ENCODE measurements around the gene TRNAU1AP.
"Not testable (repeated sequence)": the region's sequence is repeated elsewhere in the genome, so short reads cannot be mapped to it uniquely, and the experiment has no call there.

TRNAU1AP gene

DNA sequence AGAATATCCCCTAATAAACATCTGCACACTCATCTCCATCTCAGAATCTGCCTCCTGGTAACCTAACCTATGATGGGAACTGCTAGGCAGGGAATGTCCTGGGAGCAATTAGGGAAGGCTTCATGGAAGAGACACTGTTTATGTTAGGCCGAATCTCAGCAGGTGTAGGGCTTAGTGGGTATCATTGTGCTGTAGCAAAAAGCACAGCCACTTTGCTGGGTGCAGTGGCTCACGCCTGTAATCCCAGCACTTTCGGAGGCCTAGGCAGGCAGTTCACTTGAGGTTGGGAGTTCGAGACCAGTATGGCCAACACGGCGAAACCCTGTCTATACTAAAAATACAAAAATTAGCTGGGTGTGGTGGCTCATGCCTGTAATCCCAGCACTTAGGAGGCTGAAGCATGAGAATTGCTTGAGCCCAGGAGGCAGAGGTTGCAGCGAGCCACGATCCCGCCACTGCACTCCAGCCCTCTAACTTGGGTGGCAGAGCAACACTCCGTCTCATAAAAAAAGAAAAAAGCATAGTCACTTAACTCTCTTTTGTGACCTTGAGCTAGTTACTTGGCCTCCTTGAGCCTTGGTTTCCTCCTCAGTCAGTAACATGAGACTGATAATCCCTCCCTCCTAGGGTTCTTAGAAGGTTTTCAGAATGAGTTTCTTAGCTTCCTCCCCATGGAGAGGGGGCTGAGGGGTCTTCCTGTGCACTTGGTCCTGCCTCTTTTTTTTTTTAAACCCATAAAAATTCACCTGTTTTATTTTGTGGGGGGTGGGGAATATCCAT, 42.7 kb downstream of the TRNAU1AP start:
- Histone ChIP-seq H3K9me3 (ENCODE audit: low read length) (no peaks in the 10 kb centered on the region), H3K27ac (ENCODE audit: low read depth, low read length) (no peak overlapping the region), H3K36me3 (ENCODE audit: insufficient read depth, low read length) (no peaks in the 10 kb centered on the region), H3K4me1 (ENCODE audit: insufficient read depth, low read length) (peaks cover 11% of the 10 kb centered on the region), H3K27me3 (ENCODE audit: control insufficient read depth in 1 of 2, insufficient read depth in 2 of 2, low read length in 2 of 2) (no peaks in the 10 kb centered on the region), H3K4me3 (ENCODE audit: low read depth in 1 of 2, low read length in 2 of 2) (no peak overlapping the region), H3K9ac (ENCODE audit: low read length) (no peak overlapping the region)

DNA sequence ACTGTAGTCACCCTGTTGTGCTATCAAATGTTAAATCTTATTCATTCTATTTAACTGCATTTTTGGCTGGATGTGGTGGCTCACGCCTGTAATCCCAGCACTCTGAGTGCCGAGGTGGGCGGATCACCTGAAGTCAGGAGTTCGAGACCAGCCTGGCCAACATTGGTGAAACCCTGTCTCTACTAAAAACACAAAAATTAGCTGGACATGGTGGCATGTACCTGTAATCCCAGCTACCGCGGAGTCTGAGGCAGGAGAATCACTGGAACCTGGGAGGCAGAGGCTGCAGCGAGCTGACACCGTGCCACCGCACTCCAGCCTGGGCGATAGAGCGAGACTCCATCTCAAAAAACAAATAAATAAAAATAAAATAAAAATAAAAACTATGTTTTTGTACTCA, 43.4 kb downstream of the TRNAU1AP start:
- not testable (repeated sequence) for H3K4me3 ChIP-seq (ENCODE audit: low read depth in 1 of 2, low read length in 2 of 2); H3K9ac ChIP-seq (ENCODE audit: low read length); H3K9me3 ChIP-seq (ENCODE audit: low read length); H3K27me3 ChIP-seq (ENCODE audit: control insufficient read depth in 1 of 2, insufficient read depth in 2 of 2, low read length in 2 of 2); H3K27ac ChIP-seq (ENCODE audit: low read depth, low read length); H3K36me3 ChIP-seq (ENCODE audit: insufficient read depth, low read length)
- H3K4me1 ChIP-seq (ENCODE audit: insufficient read depth, low read length): peaks cover 11% of the 10 kb centered on the region

DNA sequence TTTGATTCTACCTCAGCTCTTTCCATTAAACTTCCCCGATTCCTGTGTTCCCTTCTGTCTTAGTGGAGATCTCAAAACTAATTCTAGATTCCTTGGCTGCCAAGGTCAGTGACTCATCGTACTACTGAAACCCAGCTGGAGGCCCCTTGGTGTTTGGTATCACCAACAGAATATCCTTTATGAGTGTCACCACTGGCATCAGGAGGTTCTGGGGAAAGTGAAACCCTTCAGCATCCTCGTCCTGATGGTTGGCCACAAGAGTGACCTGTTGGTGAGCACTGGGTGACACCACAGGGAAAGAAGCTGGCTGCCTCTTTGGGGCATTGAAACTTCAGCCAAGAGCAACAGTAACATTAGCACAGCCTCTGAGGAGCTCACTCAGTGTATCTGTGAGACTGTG, 48.8 kb downstream of the TRNAU1AP start:
- H3K36me3 ChIP-seq (ENCODE audit: insufficient read depth, low read length): peaks cover 40% of the 10 kb centered on the region

DNA sequence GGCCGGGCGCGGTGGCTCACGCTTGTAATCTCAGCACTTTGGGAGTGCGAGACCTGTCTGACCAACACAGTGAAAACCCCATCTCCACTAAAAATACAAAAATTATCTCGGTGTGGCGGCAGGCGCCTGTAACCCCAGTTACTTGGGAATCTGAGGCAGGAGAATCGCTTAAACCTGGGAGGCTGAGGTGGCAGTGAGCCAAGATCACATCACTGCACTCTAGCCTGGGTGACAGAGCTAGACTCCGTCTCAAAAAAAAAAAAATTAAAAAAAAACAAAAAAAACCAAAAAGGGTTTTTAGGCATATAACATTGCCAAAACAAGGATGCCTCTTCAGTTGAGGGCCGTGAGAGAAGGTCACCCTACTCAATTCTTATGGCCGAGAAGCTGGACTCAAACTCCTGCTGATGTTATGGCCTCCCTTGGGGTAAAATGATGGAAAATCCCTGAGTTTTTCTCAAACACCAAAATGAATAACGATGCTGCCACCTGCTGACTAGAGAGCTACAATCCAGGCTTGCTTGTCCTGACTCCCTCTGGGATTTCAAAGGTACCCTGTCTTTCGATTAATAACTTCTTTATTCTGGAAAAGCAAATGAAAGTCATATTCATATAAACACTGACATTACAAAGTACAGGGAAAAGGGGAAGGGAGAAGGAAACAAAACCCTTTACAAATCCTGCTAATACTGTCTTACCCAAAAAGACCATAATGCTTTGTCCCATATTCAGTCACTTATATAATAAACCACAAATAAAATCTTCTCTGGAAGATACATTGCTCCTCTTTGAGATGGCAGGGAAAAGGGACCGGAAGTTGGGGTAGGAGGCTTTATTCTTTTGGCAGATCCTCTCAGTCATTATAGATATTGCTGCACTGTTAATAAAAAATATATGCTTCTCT, 49.9 kb downstream of the TRNAU1AP start:
- Histone ChIP-seq H3K36me3 (ENCODE audit: insufficient read depth, low read length) (peaks cover 49% of the 10 kb centered on the region), H3K27ac (ENCODE audit: low read depth, low read length) (no peak overlapping the region)

More for the DNA sequence above, 48.8 kb downstream of the TRNAU1AP start:
- H3K9me3 ChIP-seq (ENCODE audit: low read length): no peaks in the 10 kb centered on the region
- H3K9ac ChIP-seq (ENCODE audit: low read length): no peak overlapping the region
- no peak overlapping the region for H3K4me3 ChIP-seq (ENCODE audit: low read depth in 1 of 2, low read length in 2 of 2)
- no peaks in the 10 kb centered on the region for H3K27me3 ChIP-seq (ENCODE audit: control insufficient read depth in 1 of 2, insufficient read depth in 2 of 2, low read length in 2 of 2)
- no peaks in the 10 kb centered on the region for H3K4me1 ChIP-seq (ENCODE audit: insufficient read depth, low read length)
- no peak overlapping the region for H3K27ac ChIP-seq (ENCODE audit: low read depth, low read length)

DNA sequence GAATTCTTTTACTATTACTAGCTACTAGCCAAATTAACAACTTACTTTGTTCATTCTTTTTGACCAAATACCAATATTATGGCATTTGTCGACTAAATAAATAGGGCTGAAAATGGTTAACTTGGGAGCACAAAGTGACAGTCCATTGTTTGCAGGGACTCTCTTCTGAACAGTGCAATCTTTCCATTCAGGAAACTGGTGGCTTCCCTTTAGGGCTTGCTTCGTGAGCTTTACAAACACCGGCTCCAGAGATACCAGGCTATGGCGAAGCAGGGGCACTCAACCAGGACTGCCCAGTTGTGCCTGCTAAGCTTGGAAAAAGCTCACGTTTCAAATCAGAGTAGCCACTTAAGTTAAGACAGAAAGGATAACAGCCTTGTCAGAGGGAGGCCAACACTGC, 51.5 kb downstream of the TRNAU1AP start:
- no peak overlapping the region for H3K27ac ChIP-seq (ENCODE audit: low read depth, low read length)

More for the DNA sequence above, 49.9 kb downstream of the TRNAU1AP start:
- Histone ChIP-seq H3K27me3 (ENCODE audit: control insufficient read depth in 1 of 2, insufficient read depth in 2 of 2, low read length in 2 of 2) (no peaks in the 10 kb centered on the region), H3K4me1 (ENCODE audit: insufficient read depth, low read length) (no peaks in the 10 kb centered on the region), H3K4me3 (ENCODE audit: low read depth in 1 of 2, low read length in 2 of 2) (no peak overlapping the region), H3K9me3 (ENCODE audit: low read length) (no peaks in the 10 kb centered on the region), H3K9ac (ENCODE audit: low read length) (no peak overlapping the region)

DNA sequence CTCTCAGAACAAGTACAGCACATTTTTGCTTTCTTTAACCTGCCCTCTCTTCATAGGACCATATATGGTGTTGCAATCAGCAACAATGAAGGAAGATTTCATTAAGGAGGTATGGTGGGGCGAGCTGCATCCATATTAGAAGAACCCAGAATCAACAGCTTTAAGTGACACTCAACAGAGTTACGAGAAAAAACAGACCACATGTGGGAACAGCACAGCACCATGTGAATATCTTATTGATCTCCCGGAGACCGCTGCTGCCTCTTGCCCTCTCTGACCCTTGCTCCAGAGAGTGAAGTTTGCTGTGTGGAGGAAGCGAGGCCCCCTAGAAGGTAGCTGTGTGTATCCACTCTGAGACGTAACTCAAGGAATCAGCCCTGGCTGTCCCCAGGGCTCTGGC, 52.1 kb downstream of the TRNAU1AP start:
- H3K4me1 ChIP-seq (ENCODE audit: insufficient read depth, low read length): no peaks in the 10 kb centered on the region
- peaks cover 49% of the 10 kb centered on the region for H3K36me3 ChIP-seq (ENCODE audit: insufficient read depth, low read length)
- H3K27me3 ChIP-seq (ENCODE audit: control insufficient read depth in 1 of 2, insufficient read depth in 2 of 2, low read length in 2 of 2): no peaks in the 10 kb centered on the region
- no peak overlapping the region for H3K9ac ChIP-seq (ENCODE audit: low read length)
- no peaks in the 10 kb centered on the region for H3K9me3 ChIP-seq (ENCODE audit: low read length)
- no peak overlapping the region for H3K27ac ChIP-seq (ENCODE audit: low read depth, low read length)
- no peak overlapping the region for H3K4me3 ChIP-seq (ENCODE audit: low read depth in 1 of 2, low read length in 2 of 2)

More for the DNA sequence above, 51.5 kb downstream of the TRNAU1AP start:
- Histone ChIP-seq H3K36me3 (ENCODE audit: insufficient read depth, low read length) (peaks cover 49% of the 10 kb centered on the region), H3K4me3 (ENCODE audit: low read depth in 1 of 2, low read length in 2 of 2) (no peak overlapping the region), H3K9me3 (ENCODE audit: low read length) (no peaks in the 10 kb centered on the region), H3K27me3 (ENCODE audit: control insufficient read depth in 1 of 2, insufficient read depth in 2 of 2, low read length in 2 of 2) (no peaks in the 10 kb centered on the region), H3K4me1 (ENCODE audit: insufficient read depth, low read length) (no peaks in the 10 kb centered on the region), H3K9ac (ENCODE audit: low read length) (no peak overlapping the region)

GRCh38 chr1:28606771-28607170, 53.9 kb downstream of the TRNAU1AP start:
- H3K27me3 ChIP-seq (ENCODE audit: control insufficient read depth in 1 of 2, insufficient read depth in 2 of 2, low read length in 2 of 2): no peaks in the 10 kb centered on the region
- no peak overlapping the region for H3K27ac ChIP-seq (ENCODE audit: low read depth, low read length)
- no peaks in the 10 kb centered on the region for H3K4me1 ChIP-seq (ENCODE audit: insufficient read depth, low read length)
- H3K9ac ChIP-seq (ENCODE audit: low read length): no peak overlapping the region
- H3K36me3 ChIP-seq (ENCODE audit: insufficient read depth, low read length): peaks cover 61% of the 10 kb centered on the region
- H3K4me3 ChIP-seq (ENCODE audit: low read depth in 1 of 2, low read length in 2 of 2): no peak overlapping the region
- H3K9me3 ChIP-seq (ENCODE audit: low read length): no peaks in the 10 kb centered on the region

- H3K9ac ChIP-seq (ENCODE audit: low read length): no peak overlapping the region
- no peaks in the 10 kb centered on the region for H3K9me3 ChIP-seq (ENCODE audit: low read length)
- H3K4me3 ChIP-seq (ENCODE audit: low read depth in 1 of 2, low read length in 2 of 2): no peak overlapping the region
- no peak overlapping the region for H3K27ac ChIP-seq (ENCODE audit: low read depth, low read length)
- H3K4me1 ChIP-seq (ENCODE audit: insufficient read depth, low read length): no peaks in the 10 kb centered on the region
- H3K36me3 ChIP-seq (ENCODE audit: insufficient read depth, low read length): peaks cover 43% of the 10 kb centered on the region
- H3K27me3 ChIP-seq (ENCODE audit: control insufficient read depth in 1 of 2, insufficient read depth in 2 of 2, low read length in 2 of 2): no peaks in the 10 kb centered on the region
These were observed 60.3 kb downstream of the TRNAU1AP start for GRCh38 chr1:28613175-28613574.

Measured in muscle layer of colon (tissue), 2 donors.